GM21360 (cell line): Measurements from ENCODE around the gene LTBP3.

Experiments used
- ATAC-seq: cut with Tn5 transposase; IDR thresholded peaks from one replicate; pipeline ENCODE4 v1.9.1; 2021; ENCODE audit warnings: mild to moderate bottlenecking, moderate library complexity; ENCODE audit not compliant: unreplicated experiment

Gene LTBP3

DNA sequence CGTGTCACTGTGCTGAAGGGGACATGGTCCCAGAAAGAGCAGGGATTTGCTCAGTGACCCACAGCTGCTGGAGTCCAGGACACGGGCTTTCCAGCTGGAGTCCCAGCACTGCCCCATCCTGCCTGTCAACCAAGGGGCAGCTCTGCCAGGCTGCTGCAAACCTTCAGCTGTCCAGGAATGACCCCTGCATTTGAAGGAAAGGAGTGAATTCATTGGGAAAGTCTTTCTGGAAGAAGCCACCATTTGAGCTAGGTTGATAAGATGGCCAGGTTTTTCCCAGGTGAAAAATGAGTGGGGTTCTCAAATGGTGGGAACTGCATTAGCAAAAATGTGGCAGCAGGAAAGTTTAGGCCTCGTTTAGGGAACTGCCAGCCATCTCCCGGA is 28.1 kb upstream of the LTBP3 start:
- ATAC-seq = no peak

DNA sequence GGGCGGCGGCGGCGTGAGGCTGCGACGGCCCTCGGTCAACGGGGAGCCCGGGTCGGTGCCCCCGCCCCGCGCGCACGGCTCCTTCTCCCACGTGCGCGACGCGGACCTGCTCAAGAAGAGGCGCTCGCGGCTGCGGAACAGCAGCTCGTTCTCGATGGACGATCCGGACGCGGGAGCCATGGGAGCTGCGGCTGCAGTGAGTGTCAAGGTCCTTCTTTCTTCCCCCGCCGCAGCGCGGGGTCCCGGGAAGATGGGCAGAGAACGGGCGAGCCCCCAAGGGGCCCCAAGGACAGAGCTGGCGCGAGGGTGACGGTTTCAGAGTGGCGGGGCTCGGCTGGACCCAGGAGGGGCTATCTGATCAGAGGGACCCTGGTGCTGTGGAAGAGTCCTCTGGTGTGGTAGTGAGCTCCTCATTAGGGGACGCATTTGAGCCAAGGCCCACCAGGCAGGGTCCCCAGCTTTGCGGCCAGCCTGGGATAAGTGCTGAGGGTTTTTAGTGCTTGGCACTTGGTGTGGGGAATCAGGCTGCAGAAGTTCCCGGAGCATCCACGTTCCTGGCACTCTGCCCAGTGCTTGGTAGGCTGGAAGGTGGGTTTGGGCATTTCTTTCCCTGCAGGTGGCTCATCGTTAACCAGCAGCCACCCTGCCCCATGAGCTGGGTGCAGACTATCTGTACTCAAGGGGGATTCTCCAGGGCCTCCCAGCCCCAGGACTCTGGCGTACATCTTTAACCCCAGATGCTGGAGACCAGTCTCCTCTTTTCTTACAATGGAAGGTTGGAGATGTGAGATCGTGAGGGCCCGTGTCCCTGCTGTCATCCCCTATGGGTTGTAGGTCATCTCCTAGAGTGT is 27.5 kb upstream of the LTBP3 start:
- no peak for ATAC-seq

DNA sequence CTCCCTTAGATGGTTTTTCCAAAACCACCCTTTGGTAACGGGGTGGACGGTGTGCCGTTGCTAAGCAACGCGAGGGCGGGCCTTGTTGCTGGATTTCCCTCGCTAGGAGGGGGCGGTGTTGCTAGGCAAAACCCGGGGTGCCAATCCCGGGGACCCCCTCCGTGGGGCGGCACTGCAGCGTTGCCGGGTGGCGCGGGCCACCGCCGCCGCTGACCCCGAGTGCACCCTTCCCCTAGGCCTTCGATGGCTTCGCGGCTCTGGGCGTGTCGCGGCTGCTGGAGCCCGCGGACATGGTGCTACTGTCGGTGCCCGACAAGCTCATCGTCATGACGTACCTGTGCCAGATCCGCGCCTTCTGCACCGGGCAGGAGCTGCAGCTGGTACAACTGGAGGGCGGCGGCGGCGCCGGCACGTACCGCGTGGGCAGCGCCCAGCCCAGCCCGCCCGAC is 26.6 kb upstream of the LTBP3 start:
- no peak for ATAC-seq

DNA sequence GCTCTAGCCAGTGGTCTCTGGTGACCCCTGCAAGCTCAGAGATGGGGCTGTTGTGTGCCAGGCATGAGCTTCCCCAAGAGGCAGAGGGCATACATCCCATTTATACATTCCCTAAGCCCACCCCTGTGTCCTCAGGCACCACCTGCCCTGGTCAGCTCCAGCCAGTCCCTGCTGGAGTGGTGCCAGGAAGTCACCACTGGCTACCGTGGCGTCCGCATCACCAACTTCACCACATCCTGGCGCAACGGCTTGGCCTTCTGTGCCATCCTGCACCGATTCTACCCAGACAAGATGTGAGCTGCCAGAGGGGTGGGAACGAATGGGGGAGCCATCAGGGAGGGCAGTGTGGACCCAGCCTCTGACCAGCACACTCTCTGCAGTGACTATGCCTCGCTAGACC is 25.9 kb upstream of the LTBP3 start:
- ATAC-seq = no peak

DNA sequence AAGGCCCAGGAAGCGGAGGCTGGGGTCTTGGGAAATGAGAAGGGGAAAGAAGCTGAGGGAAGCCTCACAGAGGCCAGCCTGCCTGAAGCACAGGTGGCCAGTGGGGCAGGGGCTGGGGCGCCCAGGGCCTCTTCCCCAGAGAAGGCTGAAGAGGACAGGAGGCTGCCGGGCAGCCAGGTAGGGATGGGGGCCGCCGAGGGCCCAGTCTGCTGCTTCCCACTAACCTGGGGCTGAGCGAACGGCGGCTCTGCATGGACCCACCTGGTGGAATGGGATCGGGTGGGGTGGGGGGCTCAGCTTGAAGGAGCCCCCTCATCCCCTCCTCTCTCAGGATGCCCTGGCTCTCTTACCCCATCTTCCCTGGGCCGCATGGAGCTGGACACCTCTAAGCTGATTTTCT is 25.4 kb upstream of the LTBP3 start:
- ATAC-seq = no peak

DNA sequence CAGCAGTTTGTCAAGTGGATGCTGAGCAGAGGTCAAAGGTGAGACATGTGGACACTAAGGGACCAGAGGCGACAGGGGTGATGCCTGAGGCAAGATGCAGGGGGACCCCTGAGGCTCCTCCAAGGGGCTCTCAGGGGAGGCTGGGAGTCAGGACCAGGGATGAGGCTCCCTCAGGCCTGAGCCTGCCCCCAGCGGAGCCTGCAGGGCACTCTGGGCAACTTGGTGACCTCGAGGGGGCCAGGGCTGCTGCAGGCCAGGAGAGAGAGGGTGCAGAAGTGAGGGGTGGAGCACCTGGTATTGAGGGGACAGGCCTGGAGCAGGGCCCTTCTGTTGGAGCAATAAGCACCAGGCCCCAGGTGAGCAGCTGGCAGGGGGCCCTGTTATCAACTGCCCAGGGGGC is 23.8 kb upstream of the LTBP3 start:
- ATAC-seq = no peak

DNA sequence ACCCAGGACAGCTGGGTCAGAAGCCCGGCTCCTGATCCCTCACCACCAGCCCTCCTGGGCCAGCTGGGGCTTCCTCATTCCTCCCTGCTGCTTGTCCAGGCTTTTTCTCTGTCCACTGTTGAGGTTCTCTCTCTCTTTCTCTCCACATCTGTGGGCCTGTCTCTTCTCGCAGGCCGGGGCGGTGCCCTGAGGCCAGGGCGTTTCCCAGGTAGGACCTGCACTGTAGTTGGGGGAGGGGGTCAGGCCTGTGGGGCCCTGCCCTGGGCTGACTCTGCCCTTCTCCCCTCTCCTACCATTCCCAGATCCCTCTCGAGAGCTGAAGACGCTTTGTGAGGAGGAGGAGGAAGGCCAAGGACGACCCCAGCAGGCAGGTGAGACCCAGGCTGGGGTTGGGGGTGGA is 22.6 kb upstream of the LTBP3 start:
- ATAC-seq = no peak

DNA sequence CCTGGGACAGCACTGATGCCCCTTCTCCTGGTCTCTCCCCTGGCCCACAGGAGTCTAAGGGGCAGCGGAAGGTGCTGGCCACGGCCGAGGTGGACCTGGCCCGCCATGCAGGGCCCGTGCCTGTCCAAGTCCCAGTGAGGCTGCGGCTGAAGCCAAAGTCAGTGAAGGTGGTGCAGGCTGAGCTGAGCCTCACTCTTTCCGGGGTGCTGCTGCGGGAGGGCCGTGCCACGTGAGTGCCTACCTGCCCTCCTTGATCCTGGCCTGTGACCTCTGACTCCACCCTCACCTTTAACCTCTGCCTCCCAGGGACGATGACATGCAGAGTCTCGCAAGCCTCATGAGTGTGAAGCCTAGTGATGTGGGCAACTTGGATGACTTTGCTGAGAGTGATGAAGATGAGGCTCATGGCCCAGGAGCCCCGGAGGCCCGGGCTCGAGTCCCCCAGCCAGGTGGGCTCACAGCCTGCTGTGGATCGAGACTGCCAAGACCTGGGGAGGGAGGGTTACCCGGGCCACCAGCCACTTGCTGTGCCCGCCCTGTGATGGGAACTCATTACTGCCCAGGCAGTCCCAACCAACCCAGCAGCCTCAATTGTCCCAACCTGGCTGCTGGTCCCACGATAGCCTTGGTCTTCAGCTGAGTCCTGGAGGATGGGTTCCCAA is 22.0 kb upstream of the LTBP3 start:
- ATAC-seq = no peak

DNA sequence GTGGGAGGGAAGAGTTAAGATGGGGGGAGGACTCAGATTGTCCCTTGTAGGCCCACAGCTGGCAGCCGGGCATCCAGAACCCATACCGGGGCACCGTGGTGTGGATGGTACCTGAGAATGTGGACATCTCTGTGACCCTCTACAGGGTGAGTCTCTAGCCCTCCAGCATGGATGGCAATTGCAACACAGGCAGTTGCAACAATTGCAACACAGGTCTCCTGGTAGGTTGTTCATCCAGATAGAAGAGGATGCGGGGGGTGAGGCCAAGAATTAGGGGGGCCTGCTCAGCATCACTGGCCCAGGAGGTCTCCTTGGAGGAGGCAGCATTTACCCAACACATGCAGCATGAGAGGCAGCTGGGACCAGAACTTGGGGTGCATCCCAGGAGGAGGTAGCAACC is 21.1 kb upstream of the LTBP3 start:
- ATAC-seq = no peak

DNA sequence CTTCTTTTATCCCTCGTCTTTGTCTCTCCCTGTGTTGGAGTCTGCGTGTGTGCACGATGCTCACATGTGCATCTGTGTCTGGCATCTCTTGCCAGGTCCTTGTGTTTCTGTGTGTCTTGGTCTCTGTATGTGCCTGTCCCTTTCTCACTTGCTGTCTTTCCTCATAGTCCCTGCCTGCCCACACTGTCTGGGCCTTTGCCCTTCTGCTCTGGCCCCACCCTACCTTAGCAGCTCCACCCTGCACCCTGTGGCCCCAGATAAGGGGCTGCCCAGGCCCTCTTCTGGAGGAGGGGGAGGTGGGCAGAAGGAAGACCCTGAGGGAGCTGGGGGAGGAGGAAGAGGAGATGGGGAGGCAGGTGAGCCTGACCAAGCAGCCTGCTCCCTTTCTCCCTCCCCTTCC is 20.5 kb upstream of the LTBP3 start:
- ATAC-seq = no peak

DNA sequence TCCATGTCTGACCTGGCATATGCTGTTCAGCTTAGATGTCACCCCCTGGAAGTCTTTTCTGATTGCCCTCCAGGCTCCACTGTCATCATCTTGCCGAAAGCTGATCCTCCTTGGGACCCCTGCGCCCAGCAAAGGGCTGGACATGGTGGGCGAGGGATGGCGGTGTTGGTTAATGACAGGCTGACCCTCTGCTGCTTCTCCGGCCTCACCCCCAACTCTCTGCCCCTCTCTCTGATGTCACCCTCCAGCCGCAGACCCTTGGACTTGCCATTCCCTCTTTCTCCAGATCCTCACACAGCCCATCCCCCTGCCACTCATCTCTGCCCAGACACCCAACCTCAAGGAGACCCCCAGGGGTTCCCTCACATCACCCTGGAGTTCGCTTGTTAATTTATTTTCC is 20.0 kb upstream of the LTBP3 start:
- ATAC-seq = no peak

DNA sequence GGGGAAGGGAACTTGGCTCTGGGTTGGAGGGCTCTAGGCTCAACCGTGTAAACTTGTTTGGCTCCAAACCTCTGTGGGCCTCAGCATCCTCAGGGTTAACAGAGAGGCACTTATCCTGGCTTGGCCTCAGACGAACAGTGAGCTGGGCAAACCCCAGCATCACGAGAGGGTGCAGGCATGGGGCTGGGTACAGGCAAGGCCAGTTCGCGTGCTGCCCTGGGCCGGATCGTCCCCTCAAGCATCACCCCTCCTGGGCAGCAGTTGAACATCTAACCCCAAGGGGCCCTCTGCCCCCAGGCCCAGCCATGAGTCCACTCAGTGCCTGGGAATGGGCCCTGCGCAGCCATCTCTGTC is 19.6 kb upstream of the LTBP3 start:
- ATAC-seq = no peak

DNA sequence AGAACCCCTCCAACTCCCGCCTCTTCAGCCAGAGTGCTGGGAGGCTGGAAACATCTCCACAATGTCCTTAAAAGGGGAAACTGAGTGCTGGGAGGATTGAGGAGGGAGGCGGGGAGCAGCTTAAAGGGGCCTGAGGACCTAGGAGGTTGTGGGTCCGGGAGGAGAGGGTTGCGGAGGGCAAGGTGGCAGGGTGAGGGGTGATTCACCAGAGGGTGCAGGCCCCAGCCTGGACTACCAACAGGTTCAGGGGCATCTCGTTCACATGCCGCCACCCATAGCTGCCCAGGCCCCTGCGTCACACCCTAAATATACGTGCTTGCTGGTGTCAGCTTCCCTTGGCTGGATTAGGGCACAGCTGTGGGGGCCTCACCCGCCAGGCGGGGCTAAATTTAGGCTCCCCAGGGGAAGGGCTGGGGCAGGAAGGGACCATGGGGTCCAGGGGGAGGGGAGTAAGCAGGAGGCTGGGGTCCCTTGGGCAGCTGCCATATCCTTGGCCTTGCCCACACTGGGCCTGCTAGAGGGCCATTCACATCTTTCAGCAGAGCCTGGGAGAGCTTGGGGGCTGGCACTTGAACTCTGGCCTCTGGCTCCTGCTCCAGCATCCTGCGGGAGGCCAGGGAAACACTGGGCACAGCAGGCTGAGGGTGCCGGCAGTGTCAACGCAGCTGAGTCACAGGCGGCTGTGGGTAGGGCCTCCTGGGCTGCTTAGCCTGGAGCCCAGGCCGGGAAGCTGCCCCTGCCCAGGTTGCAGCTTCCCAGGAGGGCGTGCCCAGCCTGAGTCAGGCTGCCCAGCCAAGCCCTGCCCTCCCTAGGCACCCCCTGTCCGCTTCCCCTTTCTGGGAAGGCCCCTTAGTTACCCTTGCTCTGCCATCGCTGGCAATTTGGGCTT is 19.0 kb upstream of the LTBP3 start:
- no peak for ATAC-seq

DNA sequence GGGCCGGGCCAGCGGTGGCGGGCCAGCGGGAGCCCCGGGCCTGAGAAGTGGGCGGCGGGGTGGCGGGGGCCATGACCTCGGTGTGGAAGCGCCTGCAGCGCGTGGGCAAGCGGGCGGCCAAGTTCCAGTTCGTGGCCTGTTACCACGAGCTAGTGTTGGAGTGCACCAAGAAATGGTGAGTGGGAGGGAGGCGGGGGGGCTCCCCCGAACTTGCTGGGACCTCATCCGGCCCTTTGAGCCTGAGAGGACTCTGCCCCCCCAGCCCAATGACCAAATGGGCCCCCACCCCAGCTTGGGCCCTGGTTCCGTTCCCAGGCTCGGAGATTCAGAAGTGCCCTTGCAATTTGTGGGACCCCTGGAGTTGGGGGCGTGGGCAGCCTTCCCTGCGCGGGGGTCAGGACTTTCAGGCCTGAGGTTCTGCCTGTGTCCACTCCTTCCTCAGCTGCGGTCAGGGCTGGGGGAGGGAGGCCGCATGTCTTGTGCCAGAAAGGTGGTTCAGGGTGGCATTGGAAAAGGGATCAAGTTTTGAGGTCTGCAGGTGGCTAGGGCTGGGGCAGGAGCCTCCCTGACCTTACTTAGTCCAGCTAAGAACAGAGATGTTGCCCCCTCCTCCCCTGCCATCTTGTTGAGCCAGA is 18.2 kb upstream of the LTBP3 start:
- ATAC-seq = no peak

DNA sequence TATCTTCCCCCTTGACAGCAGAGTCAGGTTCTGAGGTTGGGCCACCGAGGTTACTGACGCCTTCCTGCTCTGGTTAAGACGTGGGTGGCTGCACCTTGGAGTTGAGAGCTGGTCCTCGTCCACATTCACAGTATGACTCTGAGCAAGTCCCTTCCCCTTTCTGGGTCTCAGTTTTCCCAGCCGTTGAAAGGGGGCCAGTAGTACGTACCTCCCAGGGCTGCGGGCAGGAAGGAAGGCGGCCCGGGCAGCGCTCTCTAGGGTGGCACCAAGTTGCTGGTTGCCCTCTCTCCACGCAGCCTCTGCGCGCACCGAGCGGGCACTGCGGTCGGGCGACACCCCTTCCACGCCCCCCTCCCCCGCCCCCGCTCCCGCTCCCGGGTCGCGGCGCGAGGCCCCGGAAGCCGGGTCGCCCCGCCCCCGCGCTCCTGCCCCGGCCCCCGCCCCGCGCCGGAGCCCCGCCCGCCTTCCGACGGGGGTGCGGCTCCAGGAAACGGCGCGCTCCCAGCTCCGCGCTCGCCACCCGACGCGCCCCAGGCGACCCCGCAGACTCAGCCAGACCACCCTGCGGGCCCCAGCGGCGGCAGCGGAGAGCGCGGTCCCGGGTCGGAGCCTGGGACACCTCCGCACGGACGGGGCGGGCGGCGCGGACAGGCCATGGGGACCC is 17.5 kb upstream of the LTBP3 start, which contains the start of gene EHBP1L1:
TSS of gene EHBP1L1 (plus strand) at position 486 of the 664 bp plus-strand sequence. CDS start 250 bp downstream, outside the sequence.
- ATAC-seq = no peak

DNA sequence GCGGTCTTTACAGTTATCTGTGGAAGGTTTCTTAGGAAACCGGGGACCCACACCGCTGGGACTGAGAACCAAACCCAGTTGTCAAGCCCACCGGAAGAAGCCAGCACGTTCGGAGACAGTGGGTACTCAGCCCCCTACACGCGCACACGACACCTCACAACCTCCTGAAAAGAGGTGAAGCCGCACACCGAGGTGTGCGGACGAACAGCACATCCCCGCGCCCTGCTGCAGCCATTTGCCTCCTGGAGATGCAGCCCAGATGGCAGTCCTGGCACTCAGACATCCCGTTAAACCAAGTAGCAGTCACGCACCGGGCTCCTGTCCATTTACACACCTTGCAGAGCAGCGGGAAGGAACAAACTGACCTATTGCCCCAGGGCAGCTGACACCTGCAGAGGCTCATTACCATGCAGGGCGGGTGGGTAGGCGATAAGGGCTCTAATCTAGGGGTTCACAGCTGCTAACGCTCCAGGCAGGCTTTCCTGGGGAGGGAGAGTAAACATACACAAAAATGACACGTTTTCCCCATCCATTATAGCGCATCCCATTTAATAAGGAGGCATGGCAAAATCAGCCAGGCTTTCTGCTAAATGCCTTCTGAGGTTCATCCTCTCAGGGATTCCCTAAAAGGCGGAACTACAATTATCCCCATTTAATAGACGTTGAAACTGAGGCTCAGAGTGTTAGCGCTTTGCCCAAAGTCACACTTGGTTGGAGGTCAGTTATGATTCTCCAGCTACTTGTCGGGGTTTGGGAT is 16.8 kb upstream of the LTBP3 start:
- ATAC-seq = no peak

DNA sequence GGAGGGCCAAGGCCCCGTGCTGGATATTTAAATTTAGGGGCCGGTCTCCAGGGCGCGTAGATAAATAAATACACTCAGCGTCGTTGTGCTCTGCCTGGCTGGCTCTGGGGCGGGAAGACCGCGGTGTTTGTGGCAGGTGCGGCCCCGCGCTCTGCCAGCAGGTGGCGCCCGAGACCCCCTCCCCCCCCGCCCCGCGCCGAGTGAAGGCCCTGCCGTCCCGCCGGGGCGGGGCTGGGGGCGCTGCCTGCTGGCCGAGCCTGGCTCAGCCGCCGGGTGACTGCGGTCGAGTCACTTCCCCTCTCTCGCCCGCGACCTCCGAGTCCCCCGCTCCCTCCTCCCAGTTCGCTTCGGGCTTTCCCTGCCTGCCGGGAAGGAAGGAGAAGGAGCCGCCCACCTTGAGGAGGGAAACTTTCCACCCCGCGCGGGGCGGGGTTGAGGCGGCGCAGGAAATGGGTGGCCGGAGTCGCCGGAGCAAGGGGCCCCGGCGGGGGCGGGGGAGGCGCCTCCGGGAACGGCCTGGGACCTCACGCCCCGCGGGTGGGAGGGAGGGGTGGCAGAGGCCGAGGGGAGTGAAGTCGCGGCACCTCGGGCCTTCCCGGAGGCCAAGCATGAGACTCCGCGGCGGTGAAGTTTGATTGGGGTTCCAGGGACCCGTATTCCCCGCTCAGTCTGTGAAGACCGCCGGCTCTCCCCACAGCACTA is 16.1 kb upstream of the LTBP3 start:
- no peak for ATAC-seq

DNA sequence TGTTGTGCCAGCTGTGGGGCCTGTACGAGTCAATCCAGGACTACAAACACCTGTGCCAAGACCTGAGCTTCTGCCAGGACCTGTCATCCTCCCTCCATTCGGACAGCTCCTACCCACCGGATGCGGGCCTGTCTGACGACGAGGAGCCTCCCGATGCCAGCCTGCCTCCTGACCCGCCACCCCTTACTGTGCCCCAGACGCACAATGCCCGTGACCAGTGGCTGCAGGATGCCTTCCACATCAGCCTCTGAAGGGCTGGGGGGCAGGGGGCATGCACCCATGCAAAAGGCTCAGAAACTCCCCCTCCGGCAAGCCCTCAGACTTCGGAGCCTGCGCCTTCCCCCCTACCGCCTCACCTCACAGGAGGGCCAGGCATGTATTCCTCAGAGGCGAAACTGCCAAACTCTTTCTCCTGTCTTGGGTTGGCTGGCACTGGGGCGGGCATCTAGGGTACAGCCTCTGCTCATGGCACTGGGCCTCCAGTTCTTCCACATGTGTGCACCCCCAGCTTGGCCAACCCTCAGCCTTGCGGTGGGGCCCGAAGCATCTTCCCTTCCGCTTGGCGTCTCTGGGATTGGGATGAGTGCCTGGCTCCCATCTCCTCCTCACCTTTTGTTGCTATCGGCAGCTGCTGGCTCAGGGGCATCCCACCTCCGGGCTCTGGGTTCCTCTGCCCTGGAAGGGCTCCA is 15.4 kb upstream of the LTBP3 start:
- ATAC-seq = no peak
